Sigmoid colon (tissue), 7 donors: ENCODE results near the gene PPFIA2. TPM values are rescaled to one million over a fixed set of nuclear protein-coding genes. Genes with fewer than 3 reads are reported as not detected.

Experiments
- DNase-seq: peaks from one replicate; pipeline ENCODE4 v3.0.0-alpha.2; 2019
- H3K27ac ChIP-seq, 4 donors: fragments of 200-600 bp; sonication (generic); one replicate each; pipeline ENCODE4 v1.5.1; 2016 to 2019; ENCODE audit warnings: mild to moderate bottlenecking in 1 of 4
- H3K27me3 ChIP-seq, 3 donors: fragments of 200-600 bp; sonication (generic); one replicate each; pipeline ENCODE4 v1.5.1; 2019; ENCODE audit warnings: mild to moderate bottlenecking in 1 of 3
- H3K36me3 ChIP-seq, 4 donors: fragments of 200-600 bp; sonication (generic); one replicate each; pipeline ENCODE4 v1.5.1; 2016 to 2019
- H3K4me1 ChIP-seq, 4 donors: fragments of 200-600 bp; sonication (generic); one replicate each; pipeline ENCODE4 v1.5.1; 2017 to 2019
- H3K4me3 ChIP-seq, 4 donors: fragments of 200-600 bp; sonication (generic); one replicate each; pipeline ENCODE4 v1.5.1; 2017 to 2019; ENCODE audit warnings: mild to moderate bottlenecking in 2 of 4, moderate library complexity in 1 of 4
- H3K9me3 ChIP-seq, 4 donors: fragments of 200-600 bp in 3 of 4; sonication (generic) in 3 of 4; one replicate each; pipeline versions ENCODE4 v1.5.1 to v1.6.1; 2013 to 2019
- EP300 ChIP-seq, 4 donors: sonication (generic); formaldehyde crosslinking; IDR thresholded peaks; one replicate each; pipeline ENCODE4 v1.6.1; 2017; ENCODE audit warnings: antibody characterized with exemption in 4 of 4
- POLR2A ChIP-seq, 2 donors: fragments of 450-650 bp; IDR thresholded peaks; one replicate each; pipeline ENCODE4 v1.6.1; 2016; ENCODE audit warnings: antibody characterized with exemption in 2 of 2, mild to moderate bottlenecking in 2 of 2, moderate library complexity in 2 of 2
- POLR2AphosphoS5 ChIP-seq, 4 donors: sonication (generic); formaldehyde crosslinking; IDR thresholded peaks; one replicate each; pipeline ENCODE4 v1.6.1; 2017; ENCODE audit warnings: antibody characterized with exemption in 4 of 4
- WGBS, 2 donors: extraction: QIAGEN DNeasy Blood & Tissue Kit; methylation state at CpG; one replicate each; pipeline ENCODE4 v1.1.7; 2013; 5-methylcytosine and 5-hydroxymethylcytosine counted together
- intact Hi-C: fragments of 100-400 bp; cut with DNase I; formaldehyde crosslinking; loops from one replicate; pipeline ENCODE4 v1.15.1; 2023
- polyA plus RNA-seq, 3 donors: library from polyadenylated mRNA; stranded (reverse); fragments of 200-250 nt; gene quantifications; one replicate each; pipeline ENCODE4 v1.2.3, GENCODE V29; 2013
- total RNA-seq, 4 donors: library from RNA; depleted of rRNA; stranded (reverse); fragments of >200 nt; gene quantifications; one replicate each; pipeline ENCODE4 v1.1.0, GENCODE V29; 2016
- TF ChIP-seq, protein P1 (sequence below), 4 experiments: fragments of 450-650 bp in 3 of 4; fragments of 200-600 bp in 1 of 4; IDR thresholded peaks; one replicate each; pipeline ENCODE4 v1.5.1; 2016 to 2019; ENCODE audit warnings: antibody characterized with exemption in 4 of 4, mild to moderate bottlenecking in 3 of 4, moderate library complexity in 2 of 4
- donor health status: healthy with polysubstance abuse.
- donor health status: Bipolar disorder and iron deficiency.
- donor health status: healthy.

PPFIA2 gene
- total and polyA plus RNA-seq, 7 donors: 0.44 to 4.4 (median 2.5) TPM; not detected in 2

DNA sequence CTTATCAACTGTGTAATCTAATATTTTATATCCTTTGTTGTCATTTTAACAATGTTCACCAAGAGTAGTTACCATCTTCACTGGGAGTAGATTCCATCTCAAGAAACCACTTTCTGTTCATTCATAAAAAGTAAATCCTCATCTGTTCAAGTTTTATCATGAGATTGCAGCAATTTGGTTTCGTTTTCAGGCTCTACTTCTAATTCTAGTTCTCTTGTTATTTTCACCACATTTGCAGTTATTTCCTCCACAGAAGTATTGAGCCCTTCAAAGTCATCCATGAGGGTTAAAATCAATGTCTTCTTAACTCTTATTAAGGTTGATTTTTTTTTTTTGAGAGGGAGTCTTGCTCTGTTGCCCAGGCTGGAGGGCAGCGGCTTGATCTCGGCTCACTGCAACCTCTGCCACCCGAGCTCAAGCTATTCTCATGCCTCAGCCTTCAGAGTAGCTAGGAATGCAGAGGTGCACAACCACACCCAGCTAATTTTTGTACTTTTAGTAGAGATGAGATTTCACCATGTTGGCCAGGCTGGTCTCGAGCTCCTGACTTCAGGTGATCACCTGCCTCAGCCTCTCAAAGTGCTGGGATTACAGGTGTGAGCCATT lies 404.7 kb downstream of the PPFIA2 start:
- no peak overlapping the region for H3K27ac ChIP-seq
- TF ChIP-seq EP300 (IDR thresholded peaks at IDR 0.05): no peak
- TF ChIP-seq POLR2AphosphoS5 (IDR thresholded peaks at IDR 0.05): no peak
- no peak for TF ChIP-seq POLR2A (IDR thresholded peaks at IDR 0.05)
- TF ChIP-seq, protein P1, sequence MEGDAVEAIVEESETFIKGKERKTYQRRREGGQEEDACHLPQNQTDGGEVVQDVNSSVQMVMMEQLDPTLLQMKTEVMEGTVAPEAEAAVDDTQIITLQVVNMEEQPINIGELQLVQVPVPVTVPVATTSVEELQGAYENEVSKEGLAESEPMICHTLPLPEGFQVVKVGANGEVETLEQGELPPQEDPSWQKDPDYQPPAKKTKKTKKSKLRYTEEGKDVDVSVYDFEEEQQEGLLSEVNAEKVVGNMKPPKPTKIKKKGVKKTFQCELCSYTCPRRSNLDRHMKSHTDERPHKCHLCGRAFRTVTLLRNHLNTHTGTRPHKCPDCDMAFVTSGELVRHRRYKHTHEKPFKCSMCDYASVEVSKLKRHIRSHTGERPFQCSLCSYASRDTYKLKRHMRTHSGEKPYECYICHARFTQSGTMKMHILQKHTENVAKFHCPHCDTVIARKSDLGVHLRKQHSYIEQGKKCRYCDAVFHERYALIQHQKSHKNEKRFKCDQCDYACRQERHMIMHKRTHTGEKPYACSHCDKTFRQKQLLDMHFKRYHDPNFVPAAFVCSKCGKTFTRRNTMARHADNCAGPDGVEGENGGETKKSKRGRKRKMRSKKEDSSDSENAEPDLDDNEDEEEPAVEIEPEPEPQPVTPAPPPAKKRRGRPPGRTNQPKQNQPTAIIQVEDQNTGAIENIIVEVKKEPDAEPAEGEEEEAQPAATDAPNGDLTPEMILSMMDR (IDR thresholded peaks at IDR 0.05): no peak
- DNase-seq: no peak
- H3K27me3 ChIP-seq: no peaks in the 10 kb centered on the region
- intact Hi-C loops: no loop called here
- no peaks in the 10 kb centered on the region for H3K36me3 ChIP-seq
- no peaks in the 10 kb centered on the region for H3K4me1 ChIP-seq
- no peaks in the 10 kb centered on the region for H3K9me3 ChIP-seq
- 68 to 79% methylated on average over 5 of the region's 5 CpGs for WGBS, 2 donors
- H3K4me3 ChIP-seq: no peak overlapping the region

DNA sequence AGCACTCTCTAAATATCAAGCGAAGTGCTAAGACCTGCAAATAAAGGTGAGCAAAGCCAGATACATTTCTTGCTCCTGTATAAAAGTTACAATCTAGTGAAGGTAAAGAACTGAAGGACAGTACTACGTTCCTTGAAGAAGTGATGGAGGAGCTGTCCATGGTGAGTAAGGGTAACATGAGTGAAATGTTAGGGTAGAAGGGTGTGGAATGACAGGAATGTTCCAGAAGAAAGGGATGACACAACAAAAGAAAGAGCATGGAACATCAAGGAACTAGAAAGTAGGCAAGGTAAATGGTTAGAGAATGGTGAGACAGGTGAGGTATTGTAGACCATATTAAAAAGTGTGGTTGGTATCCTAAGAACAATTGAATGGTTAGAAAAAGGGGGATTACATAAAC lies 408.8 kb downstream of the PPFIA2 start:
- 60 to 69% methylated on average over 2 of the region's 2 CpGs for WGBS, 2 donors
- H3K9me3 ChIP-seq: no peaks in the 10 kb centered on the region
- H3K4me3 ChIP-seq: no peak overlapping the region
- H3K4me1 ChIP-seq: no peaks in the 10 kb centered on the region
- no peaks in the 10 kb centered on the region for H3K27me3 ChIP-seq
- no peaks in the 10 kb centered on the region for H3K36me3 ChIP-seq
- no peak for DNase-seq
- intact Hi-C loops: no loop called here
- TF ChIP-seq POLR2AphosphoS5 (IDR thresholded peaks at IDR 0.05) (no peak), EP300 (IDR thresholded peaks at IDR 0.05) (no peak), POLR2A (IDR thresholded peaks at IDR 0.05) (no peak)
- TF ChIP-seq, protein P1 (IDR thresholded peaks at IDR 0.05): no peak
- no peak overlapping the region for H3K27ac ChIP-seq

DNA sequence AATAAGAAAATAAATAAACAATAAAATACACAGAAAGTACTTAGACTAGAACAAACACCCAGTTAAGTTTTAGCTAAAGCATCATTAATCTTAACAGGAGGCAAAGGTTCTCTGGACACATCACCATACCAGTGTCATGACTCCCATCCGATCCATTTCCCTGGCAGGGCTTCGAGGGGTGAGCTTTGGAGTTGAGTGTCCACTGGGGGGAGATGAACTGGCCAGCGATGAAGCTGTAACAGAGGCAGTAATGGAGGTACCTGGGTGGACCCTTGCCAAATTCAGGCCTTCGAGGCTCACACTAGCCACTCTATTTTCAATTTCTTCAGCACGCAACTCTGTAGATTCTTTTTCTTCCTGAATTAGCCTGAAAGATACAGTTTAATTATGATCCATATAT lies 411.7 kb downstream of the PPFIA2 start:
- H3K9me3 ChIP-seq: no peaks in the 10 kb centered on the region
- no peak overlapping the region for H3K27ac ChIP-seq
- H3K36me3 ChIP-seq: no peaks in the 10 kb centered on the region
- no peaks in the 10 kb centered on the region for H3K4me1 ChIP-seq
- WGBS, 2 donors: 76 to 81% methylated on average over 5 of the region's 5 CpGs
- no peaks in the 10 kb centered on the region for H3K27me3 ChIP-seq
- intact Hi-C loops: no loop called here
- no peak for DNase-seq
- no peak overlapping the region for H3K4me3 ChIP-seq
- TF ChIP-seq, protein P1 (IDR thresholded peaks at IDR 0.05): no peak
- TF ChIP-seq POLR2AphosphoS5 (IDR thresholded peaks at IDR 0.05) (no peak), POLR2A (IDR thresholded peaks at IDR 0.05) (no peak), EP300 (IDR thresholded peaks at IDR 0.05) (no peak)

DNA sequence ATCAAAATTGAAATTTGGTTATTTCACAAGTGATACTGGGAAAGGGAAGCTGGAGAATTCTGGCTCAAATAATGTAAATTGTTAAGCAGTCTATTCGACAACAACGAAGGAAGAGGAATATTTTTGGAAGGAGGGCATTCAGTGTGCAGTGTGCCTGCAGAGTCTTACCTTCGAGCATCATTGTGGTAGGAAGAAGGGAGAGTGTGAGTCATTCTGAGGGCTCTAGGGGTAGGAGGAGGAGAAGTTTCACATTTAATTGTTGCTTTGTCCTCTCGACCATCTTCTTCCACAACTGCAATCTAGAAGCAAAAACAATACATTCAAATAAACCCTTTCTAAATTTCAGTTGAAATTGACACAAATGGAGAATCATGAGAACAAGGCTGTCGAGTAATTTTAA lies 418.2 kb downstream of the PPFIA2 start:
- Histone ChIP-seq H3K27ac (no peak overlapping the region), H3K27me3 (no peaks in the 10 kb centered on the region), H3K9me3 (no peaks in the 10 kb centered on the region), H3K4me1 (no peaks in the 10 kb centered on the region), H3K36me3 (no peaks in the 10 kb centered on the region), H3K4me3 (no peak overlapping the region)
- intact Hi-C loops: no loop called here
- no peak for TF ChIP-seq POLR2A (IDR thresholded peaks at IDR 0.05)
- TF ChIP-seq, protein P1 (IDR thresholded peaks at IDR 0.05): no peak
- TF ChIP-seq EP300 (IDR thresholded peaks at IDR 0.05): no peak
- no peak for TF ChIP-seq POLR2AphosphoS5 (IDR thresholded peaks at IDR 0.05)
- WGBS, 2 donors: 60 to 77% methylated on average over 5 of the region's 5 CpGs
- DNase-seq: no peak

DNA sequence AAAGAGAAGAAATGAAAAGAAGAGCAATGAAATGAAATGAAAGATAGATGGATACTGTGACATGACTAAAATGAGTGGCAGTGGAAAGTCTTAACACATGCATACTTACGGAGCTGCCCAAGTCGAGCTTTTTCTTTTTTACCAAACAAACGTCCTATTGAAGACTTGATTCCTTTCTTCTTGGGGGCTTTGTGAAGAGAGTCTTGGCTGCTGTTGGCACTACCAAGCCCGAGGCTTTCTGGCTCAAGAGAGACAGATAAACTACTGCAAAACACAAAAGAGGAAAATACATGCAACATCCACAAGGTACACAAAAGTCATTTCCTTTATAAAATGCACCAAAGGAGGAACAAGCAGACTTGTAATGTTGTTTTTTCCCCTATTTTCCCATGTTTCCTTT lies 420.1 kb downstream of the PPFIA2 start:
- WGBS, 2 donors: 55 to 71% methylated on average over 4 of the region's 4 CpGs
- H3K4me3 ChIP-seq: no peak overlapping the region
- H3K36me3 ChIP-seq: no peaks in the 10 kb centered on the region
- TF ChIP-seq POLR2A (IDR thresholded peaks at IDR 0.05) (no peak), POLR2AphosphoS5 (IDR thresholded peaks at IDR 0.05) (no peak), EP300 (IDR thresholded peaks at IDR 0.05) (no peak)
- TF ChIP-seq, protein P1 (IDR thresholded peaks at IDR 0.05): no peak
- H3K9me3 ChIP-seq: no peaks in the 10 kb centered on the region
- no peak for DNase-seq
- H3K27ac ChIP-seq: no peak overlapping the region
- no peaks in the 10 kb centered on the region for H3K4me1 ChIP-seq
- H3K27me3 ChIP-seq: no peaks in the 10 kb centered on the region
- intact Hi-C loops: no loop called here
